G401.6 (cell line): Measurements from ENCODE around the gene SKA3.
"Not testable (repeated sequence)": the region's sequence is repeated elsewhere in the genome, so short reads cannot be mapped to it uniquely, and the experiment has no call there.

Source experiments
- FAIRE-seq: peaks from 2 replicates; lab custom pipeline; 2012; peaks lifted over from hg19 to GRCh38; lab: Jason Lieb, UNC

SKA3 gene

DNA sequence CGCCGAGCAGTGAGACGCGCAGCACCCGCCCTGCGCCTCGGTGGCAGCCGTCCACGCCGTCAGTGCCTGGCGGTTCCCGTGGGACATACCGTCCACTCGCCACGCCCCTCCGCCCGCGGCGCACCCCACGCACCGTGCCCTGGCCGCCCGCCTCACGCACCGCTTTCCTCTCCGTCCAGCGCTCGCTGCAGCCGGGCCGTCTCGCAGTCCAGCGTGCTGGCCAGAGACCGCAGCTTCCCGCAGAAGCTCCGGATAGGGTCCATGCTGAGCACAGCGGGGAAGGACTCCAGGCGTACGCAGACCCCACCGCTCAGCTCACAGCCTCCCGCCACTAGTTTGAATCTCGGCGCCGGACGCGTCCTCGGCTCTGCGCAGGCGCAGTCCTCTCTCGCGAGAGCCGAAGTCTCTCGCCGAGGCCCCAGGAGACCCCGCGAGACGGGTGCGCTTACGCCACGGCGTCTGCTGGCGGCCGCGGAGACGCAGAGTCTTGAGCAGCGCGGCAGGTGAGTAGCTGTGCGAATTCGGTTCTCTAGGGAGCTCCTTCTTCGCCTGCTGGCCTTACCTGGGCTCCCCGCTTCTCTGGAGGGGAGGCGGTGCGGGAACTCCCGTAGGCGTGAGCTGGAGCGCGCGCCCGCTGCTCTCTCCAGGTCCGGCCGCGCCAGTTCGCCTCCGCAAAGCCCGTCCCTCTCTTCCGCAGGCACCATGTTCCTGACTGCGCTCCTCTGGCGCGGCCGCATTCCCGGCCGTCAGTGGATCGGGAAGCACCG, at the start of gene SKA3, which contains the start of gene MRPL57:
SKA3 (minus strand) TSS at position 338 of the 767 bp plus-strand sequence; CDS start at position 263, 75 bp downstream.
MRPL57 (plus strand) TSS at position 444 of the 767 bp plus-strand sequence; CDS start at position 703, 259 bp downstream.
- FAIRE-seq, result peak; percentile 55

DNA sequence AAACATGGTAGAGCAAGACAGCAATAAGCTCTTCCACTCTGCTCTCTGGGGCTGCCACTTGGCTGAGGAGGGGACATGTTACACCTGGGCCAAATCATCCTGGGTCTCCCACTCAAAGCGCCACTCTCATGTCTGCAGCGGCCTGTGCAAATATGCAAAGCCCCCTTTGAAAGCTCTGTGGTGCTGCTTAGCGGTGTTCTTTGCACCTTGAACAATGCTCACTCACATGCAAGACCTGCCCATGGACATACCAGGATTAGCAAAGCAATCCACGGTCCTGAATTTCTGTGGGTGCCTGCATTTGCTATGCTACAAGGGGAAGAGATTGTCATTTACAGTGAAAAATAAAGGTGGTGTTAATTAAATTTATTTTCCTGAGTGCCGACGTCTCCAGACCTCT, 48.7 kb upstream of the SKA3 start:
- FAIRE-seq, result no peak

DNA sequence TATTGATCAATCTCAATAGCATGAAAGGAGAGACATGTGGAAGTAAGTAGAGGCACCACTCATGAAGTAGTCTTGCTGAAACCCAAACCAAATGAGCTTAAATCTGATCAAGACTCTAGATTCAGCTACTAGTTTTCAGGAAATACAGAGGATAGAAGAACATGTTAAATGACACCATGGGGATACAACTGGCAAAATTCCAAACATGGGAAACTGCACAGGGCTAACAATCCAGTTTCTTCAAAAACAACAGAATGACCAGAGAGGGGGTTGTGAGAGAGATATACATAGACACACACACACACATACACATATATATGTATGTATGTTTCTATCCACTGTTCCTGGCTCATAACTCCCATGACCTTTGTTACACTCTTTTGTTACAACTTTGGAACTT, 44.9 kb upstream of the SKA3 start:
- FAIRE-seq, result no peak

DNA sequence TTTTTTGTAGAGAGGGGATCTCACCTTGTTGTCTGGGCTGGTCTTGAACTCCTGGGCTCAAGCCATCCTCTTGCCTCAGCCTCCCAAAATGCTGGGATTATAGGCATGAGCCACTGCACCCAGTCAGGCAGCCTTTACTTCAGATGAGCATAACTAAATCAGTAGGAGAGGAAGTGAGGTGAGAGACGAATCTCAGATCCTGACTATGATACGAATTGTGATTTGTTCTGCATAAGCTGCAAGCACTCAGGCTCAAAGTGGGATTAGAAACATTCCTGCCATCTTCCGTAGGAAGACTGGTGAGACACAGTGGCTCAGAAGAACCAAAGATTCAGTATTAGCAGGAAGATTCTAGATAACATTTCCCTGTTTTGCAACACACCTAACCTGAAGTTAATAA, 43.4 kb upstream of the SKA3 start:
- not testable (repeated sequence) for FAIRE-seq

DNA sequence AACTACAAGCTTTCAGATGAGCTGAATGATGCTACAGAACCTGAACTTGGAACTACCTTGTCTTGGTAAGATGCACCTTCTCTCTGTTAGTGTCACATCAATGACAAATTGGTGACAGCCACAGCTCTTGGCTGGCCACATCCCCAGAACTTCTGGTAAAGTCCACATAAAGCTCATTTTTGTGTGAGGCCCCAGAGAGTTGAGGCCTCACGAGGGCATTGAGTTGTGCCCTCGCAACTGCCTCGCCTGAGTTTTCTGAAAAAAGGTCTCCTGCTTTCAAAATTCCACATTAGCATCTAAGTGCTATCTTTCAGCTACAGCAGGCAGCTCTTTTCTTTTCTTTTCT, 42.7 kb upstream of the SKA3 start:
- no peak for FAIRE-seq

DNA sequence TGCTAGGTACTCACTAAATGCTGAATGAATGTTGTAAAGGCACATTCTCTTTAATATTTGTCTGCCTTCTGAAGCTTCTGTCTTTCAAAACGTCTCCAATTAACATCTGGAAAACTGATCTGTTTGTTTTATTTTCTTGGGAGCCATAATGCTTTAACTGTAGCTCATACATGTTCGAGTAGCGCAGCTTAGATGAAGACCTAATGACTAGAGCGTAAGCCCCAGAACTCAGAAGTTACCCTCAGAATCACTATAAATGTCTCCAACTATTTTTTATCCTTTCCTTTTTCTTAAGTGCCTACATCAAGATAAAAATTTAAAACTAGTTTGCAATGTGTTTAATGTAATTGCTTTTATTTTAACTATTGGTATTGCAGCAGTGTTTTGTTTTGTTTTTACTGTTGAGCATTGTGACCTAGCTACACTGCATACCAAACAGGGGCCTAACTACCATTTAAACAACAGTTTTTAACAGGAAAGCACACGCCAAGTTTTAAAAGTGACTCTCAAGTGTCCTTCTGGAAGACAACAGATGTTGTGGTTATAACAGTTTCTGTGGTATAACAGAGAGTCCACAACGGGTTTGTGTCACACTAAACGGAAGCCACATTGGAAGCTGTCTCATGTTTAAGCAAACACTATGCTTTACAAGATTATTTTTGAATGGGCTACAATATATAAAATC, 42.1 kb upstream of the SKA3 start:
- no peak for FAIRE-seq

DNA sequence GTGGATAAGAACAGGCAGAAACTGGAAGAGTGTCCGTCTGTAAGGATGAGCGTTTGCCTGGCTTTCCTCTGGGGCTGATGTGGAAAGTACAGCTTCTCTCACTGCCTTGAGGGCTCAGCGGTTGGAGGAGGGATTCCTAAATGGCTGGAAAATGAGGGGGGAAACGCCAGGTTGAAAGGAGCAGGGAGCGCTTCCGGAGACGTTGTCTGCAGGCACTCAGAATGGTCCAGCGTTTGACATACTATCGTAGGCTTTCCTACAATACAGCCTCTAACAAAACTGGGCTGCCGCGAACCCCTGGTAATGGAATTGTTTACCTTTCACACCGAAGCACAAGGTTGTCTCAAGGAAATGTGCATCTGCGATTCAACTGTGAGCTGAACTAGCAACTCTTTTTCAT, 40.0 kb upstream of the SKA3 start:
- FAIRE-seq, result no peak

DNA sequence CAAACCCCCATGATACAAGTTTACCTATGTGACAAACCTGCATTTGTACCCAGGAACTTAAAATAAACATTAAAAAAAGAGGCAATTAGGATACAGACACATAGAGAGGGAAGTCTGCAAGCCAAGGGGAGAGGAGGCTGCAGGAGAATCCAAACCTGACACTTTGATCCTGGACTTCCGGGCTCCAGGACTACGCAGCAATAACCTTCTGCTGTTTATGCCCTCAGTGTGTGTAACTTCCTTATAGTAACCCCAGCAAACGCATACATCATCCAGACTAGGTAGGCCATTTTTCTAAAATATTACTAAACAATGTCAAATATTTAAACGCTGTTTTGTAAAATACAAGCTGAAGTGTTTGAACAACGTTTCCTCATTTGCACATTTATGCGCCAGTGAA, 39.1 kb upstream of the SKA3 start:
- FAIRE-seq, result not testable (repeated sequence)

DNA sequence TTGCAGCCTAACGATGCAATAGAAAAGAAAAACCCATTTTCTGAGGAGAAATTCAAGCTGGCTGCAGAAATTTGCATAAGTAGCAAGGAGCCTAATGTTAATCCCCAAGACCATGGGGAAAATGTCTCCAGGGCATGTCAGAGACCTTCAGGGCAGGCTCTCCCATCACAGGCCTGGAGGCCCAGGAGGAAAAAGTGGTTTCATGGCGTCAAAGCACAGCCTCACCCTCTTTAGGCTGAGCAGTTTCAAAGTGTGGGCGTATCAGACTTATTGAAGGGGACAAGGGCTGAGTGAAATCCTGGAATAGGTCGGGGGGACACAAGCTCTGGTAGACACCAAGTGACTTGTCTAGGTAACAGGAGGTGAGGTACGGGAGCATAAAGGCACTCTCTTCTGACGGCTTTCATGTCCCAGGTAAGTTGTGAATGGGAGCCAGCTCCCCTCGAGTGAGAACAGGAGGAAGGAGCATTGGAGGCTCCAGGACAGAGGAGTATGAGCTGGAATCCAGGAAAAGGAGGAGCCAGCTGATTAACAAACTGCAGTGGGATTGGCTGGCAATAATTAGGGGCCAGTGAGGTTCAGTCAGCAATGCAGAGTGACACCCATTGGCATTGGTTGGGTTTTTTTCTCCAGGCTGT, 35.9 kb upstream of the SKA3 start:
- no peak for FAIRE-seq

DNA sequence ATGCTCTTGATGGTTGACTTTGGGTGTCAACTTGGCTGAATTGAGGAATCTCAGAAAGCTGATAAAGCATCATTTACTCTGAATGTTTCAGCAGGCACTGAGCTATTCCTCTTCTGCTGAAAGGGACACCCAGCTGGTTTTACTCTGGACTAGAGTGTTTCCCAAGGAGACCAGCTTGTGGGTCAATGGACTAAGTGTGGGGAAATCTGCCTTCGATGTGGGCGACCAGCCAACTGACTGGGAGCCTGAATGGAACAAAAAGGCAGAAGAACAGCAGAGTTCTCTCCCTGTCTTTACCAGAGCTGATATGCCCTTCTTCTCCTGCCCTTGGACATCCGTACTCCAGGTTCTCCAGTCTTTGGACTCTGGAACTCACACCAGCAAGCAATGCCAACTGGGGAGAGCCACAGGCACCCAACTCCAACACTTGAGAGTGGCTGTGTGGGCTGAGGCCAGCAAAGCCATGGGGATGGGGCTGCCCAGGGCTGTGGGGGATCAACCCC, 32.4 kb upstream of the SKA3 start:
- no peak for FAIRE-seq

DNA sequence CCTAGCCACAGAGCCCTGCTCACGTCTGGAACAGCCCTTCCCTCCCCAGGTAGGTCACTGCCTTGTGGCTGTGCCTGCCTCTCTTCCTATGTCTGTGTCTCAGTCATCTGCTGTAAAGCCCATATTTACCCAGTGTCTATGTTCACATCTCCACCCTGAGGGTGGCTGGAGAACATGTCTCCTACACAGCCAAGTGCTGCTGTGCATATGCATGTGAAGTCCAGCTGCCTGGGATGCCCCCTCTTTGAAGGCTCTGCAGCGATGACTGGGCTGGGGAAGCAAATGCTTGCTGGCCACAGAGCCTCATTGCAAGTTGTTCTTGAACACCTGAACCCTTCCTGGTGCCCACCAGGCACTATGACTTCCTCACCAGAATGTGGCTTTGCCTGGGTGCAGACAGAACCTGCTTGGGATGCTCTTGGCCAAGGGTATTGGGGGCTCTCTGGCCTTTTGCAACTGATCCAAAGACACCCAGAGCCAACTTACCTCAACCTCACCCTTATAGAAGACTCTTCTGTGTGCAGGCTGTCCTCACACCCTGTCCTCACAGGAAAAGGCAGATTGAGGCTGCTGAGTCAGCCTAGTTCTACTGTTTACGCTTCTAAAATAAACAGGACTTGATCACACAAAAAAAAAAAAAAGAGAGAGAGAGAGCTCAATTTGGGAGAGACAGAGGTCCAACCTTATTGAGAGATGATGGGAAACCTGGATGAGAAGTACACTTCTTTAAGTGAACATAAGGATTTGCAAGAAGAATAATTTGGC, 26.6 kb upstream of the SKA3 start:
- no peak for FAIRE-seq

DNA sequence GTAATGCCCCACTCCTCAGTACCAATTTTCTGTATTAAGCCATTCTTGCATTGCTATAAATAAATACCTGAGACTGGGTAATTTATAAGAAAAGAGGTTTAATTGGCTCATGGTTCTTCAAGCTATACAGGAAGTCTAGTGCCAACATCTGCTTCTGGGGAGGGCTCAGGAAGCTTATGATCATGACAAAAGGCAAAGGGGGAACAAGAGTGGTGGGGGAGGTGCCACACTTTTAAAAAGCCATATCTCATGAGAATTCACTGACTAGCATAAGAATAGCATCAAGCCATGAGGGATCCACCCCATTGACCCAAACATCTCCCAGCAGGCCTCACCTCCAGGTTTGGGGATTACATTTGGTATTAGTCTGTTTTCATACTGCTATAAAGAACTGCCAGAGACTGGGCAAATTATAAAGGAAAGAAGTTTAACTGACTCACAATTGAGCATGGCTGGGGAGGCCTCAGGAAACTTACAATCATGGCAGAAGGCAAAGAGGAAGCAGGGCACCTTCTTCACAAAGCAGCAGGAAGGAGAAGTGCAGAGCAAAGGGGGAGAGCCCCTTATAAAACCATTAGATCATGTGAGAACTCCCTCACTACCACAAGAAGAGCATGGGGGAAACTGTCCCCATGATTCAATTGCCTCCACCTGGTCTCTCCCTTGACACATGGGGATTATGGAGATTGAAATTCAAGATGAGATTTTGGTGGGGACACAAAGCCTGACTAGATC, 25.3 kb upstream of the SKA3 start:
- FAIRE-seq, result not testable (repeated sequence)

DNA sequence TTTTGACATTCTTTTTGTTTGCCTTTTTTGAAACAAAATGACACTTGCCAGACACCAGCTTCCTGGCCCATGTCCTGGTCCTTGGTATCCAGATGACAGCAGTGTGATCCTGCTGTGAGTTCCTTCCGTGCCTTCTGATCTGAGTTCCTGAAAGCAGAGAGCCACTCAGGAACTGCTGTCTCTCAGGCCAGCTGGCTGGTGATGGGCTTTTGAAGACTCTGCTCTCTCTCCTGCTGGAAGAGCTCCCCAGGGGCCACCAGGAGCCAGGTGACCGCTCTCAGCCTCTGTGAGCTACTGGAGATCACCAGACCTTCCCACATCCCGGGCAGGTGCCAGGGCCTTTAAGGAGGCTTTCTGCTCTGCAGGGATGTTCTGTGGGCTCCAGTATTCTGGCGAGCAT, 22.0 kb upstream of the SKA3 start:
- FAIRE-seq, result not testable (repeated sequence)

DNA sequence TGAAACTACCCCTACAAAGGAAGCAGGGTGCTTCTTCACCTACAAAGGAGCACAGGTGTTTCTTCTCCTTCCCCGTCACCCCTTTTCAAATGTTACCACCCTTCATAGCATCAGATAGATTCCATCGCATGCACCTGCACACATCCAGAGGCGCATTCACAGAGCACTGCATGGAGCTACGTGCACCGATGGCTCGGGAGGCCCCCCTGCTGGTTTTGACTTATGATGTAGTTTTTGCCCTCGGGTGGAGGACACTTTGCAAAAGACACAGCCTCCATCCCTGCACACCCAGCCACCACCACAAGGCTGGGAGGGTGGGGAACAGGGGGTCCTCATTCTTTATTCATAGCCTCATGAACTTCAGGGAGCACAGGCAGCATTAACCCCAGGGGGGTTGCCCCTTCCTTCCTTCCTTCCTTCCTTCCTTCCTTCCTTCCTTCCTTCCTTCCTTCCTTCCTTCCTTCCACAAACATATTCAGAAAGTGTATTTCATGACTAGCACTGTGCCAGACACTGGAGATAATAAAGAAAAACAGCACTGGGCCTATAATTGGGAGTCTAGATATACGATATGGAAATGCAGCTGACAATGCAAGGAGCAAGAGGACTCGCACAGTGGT, 21.4 kb upstream of the SKA3 start:
- not testable (repeated sequence) for FAIRE-seq

DNA sequence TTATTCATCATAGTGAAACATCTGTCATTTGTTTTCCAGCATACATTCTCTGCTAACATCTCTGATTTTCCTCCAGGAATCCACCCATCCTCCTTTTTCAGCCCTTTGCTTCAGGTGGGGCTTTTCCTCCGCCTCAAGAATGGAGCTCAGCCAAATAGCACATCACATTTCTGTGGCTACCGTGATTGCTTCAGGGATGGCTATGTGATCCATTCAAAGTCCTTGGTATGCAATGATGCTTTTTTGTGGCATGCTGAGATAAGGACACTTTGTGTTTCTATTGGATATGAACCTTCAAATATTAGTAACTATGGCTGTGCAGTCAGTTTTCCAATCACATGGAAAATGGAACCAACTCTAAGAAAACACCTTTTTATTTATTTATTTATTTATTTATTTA, 18.4 kb upstream of the SKA3 start:
- FAIRE-seq, result not testable (repeated sequence)

DNA sequence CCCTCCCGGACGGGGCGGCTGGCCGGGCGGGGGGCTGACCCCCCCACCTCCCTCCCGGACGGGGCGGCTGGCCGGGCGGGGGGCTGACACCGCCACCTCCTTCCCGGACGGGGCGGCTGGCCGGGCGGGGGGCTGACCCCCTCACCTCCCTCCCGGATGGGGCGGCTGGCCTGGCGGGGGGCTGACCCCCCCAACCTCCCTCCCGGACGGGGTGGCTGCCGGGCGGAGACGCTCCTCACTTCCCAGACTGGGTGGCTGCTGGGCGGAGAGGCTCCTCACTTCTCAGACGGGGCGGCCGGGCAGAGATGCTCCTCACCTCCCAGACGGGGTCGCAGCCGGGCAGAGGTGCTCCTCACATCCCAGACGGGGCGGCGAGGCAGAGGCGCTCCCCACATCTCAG, 10.1 kb upstream of the SKA3 start:
- FAIRE-seq, result not testable (repeated sequence)

DNA sequence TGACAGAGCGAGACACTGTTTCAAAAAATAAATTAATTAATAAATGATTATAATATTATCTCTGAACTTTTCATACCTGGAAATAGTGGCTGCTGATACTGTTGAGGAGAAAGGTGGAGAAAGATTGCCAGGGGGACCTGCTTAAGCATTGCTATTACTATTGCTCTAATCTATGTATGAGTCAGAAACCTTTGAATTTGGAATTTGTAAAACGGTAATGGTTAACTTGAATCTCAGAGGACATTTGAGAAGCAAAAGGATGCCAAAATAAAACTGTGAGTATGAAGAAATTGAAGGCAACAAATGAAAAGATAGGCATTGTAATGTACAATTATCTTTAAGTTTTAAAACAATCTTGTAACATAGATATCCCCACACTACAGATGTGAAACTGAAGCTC, 5.3 kb upstream of the SKA3 start:
- no peak for FAIRE-seq

DNA sequence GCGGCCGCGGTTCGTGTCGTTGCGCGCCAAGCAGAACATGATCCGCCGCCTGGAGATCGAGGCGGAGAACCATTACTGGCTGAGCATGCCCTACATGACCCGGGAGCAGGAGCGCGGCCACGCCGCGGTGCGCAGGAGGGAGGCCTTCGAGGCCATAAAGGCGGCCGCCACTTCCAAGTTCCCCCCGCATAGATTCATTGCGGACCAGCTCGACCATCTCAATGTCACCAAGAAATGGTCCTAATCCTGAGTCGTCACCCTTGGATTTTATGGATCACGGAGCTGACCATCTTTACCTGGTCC, 581 bp upstream of the SKA3 start:
- no peak for FAIRE-seq

DNA sequence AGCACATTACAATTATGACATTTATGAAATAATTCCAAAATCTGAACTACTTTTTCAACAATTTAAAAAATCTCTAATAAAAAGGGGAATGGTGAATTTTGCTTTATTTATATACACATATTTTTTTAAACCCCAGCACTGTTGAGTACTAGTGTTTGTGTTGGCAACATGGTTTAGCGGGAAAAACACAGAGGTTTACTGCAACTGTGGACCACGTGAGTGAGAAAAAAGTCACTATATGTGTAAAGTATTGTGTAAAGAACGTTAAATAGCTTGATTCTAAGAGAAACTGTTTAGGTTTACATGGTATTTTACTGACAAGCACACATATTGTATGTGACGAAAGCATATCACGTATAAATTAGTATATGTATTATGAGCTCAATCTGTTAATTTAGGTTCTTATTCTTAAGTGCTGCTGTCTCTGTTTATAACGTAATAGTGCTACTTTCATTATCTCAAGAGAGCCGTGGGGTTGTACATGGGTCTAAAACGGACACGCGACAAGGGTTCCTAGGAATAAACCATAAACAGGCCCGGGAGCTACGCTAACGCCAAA, 617 bp downstream of the SKA3 start:
- no peak for FAIRE-seq

DNA sequence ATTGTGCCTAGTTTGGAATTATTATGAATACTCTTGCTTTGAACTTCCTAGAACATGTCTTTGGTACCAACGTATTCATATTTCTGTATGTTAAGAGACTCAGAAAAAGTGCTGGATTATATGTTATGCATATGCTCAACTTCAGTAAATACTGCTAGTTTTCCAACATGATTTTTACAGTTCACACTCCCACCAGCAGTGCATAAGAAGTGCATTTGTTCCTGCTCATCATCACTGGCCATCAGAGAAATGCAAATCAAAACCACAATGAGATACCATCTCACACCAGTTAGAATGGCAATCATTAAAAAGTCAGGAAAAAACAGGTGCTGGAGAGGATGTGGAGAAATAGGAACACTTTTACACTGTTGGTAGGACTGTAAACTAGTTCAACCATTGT, 2.6 kb downstream of the SKA3 start:
- not testable (repeated sequence) for FAIRE-seq

DNA sequence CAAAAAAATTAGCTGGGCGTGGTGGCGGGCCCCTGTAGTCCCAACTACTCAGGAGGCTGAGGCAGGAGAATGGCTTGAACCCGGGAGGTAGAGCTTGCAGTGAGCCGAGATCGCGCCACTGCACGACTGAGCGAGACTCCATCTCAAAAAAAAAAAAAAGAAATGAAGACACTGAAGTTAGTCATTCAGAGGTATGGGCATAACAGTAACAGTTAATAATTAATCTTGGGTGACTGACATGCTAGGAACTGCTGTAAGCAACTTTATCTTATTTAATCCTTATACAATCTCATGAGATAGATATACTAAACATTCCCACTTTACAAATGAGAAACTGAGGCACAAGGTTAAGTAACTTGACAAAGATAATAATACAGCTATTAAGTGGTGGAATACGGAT, 4.9 kb downstream of the SKA3 start:
- FAIRE-seq, result no peak
